ENCODE results near the gene KIF5A. TPM values are rescaled to one million over a fixed set of nuclear protein-coding genes. Genes with fewer than 3 reads are reported as not detected.
A peak's percentile ranks its signal among the peaks of the same experiment; 100 is the strongest.

The KIF5A gene
- total and polyA plus RNA-seq, 2 of the 13 experiments (the other 11 are each of a cell fraction or from before 2014, with no cell fraction given) = 1.6 to 11.9 TPM

GRCh38 chr12:57632073-57632957, 82.5 kb downstream of the KIF5A start (continued):
- TF ChIP-seq SNAI1 (CRISPR knock-in tag; IDR thresholded peaks at IDR 0.05; ENCODE audit: borderline replicate concordance) (no peak), HES4 (CRISPR knock-in tag; IDR thresholded peaks at IDR 0.05; ENCODE audit: borderline replicate concordance) (no peak), SP4 (CRISPR knock-in tag; IDR thresholded peaks at IDR 0.05) (no peak), AGO2 (optimal IDR thresholded peaks at IDR 0.05; ENCODE audit: low read depth, low read length) (peak; percentile 8), KDM2A (CRISPR knock-in tag; IDR thresholded peaks at IDR 0.05; ENCODE audit: borderline replicate concordance, low read depth) (no peak; the same call in 1 of the 2 replicates), PTBP1 (IDR thresholded peaks at IDR 0.05; ENCODE audit: low read depth, low read length, poor library complexity, severe bottlenecking) (no peak), ZNF879 (CRISPR knock-in tag; IDR thresholded peaks at IDR 0.05) (no peak), ZNF260 (CRISPR knock-in tag; IDR thresholded peaks at IDR 0.05; ENCODE audit: borderline replicate concordance, low read depth) (no peak), ZNF280D (CRISPR knock-in tag; IDR thresholded peaks at IDR 0.05) (no peak), ZNF678 (CRISPR knock-in tag; IDR thresholded peaks at IDR 0.05) (no peak), SAP130 (CRISPR knock-in tag; IDR thresholded peaks at IDR 0.05; ENCODE audit: low read depth) (0 out of 2 replicates have a peak, but pooled peaks have one; percentile 32), SATB2 (CRISPR knock-in tag; IDR thresholded peaks at IDR 0.05) (no peak), ZNF234 (CRISPR knock-in tag; conservative IDR thresholded peaks at IDR 0.05) (no peak), FIP1L1 (IDR thresholded peaks at IDR 0.05; ENCODE audit: borderline replicate concordance, insufficient read depth, low read depth, low read length) (no peak), TEAD3 (CRISPR knock-in tag; optimal IDR thresholded peaks at IDR 0.05; ENCODE audit: borderline replicate concordance) (no peak), JARID2 (CRISPR knock-in tag; IDR thresholded peaks at IDR 0.05; ENCODE audit: insufficient replicate concordance) (no peak), ZBTB8A (CRISPR knock-in tag; IDR thresholded peaks at IDR 0.05; ENCODE audit: borderline replicate concordance, low read depth) (no peak), TCF7 (IDR thresholded peaks at IDR 0.05; ENCODE audit: low read depth) (no peak), ZNF660 (CRISPR knock-in tag; IDR thresholded peaks at IDR 0.05; ENCODE audit: borderline replicate concordance, low read depth) (no peak), U2AF2 (IDR thresholded peaks at IDR 0.05; ENCODE audit: low read depth, low read length) (no peak; the same call in 1 of the 2 replicates), ZIK1 (CRISPR knock-in tag; IDR thresholded peaks at IDR 0.05; ENCODE audit: borderline replicate concordance, low read depth) (no peak)
- TF ChIP-seq, protein P1, sequence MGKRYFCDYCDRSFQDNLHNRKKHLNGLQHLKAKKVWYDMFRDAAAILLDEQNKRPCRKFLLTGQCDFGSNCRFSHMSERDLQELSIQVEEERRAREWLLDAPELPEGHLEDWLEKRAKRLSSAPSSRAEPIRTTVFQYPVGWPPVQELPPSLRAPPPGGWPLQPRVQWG (CRISPR knock-in tag; IDR thresholded peaks at IDR 0.05; ENCODE audit: borderline replicate concordance, low read depth) = no peak
- TF ChIP-seq, protein P2, sequence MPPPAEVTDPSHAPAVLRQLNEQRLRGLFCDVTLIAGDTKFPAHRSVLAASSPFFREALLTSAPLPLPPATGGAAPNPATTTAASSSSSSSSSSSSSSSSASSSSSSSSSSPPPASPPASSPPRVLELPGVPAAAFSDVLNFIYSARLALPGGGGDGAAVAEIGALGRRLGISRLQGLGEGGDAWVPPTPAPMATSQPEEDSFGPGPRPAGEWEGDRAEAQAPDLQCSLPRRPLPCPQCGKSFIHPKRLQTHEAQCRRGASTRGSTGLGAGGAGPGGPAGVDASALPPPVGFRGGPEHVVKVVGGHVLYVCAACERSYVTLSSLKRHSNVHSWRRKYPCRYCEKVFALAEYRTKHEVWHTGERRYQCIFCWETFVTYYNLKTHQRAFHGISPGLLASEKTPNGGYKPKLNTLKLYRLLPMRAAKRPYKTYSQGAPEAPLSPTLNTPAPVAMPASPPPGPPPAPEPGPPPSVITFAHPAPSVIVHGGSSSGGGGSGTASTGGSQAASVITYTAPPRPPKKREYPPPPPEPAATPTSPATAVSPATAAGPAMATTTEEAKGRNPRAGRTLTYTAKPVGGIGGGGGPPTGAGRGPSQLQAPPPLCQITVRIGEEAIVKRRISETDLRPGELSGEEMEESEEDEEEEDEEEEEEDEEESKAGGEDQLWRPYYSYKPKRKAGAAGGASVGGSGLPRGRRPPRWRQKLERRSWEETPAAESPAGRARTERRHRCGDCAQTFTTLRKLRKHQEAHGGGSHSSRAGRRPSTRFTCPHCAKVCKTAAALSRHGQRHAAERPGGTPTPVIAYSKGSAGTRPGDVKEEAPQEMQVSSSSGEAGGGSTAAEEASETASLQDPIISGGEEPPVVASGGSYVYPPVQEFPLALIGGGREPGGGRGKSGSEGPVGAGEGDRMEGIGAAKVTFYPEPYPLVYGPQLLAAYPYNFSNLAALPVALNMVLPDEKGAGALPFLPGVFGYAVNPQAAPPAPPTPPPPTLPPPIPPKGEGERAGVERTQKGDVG (CRISPR knock-in tag; IDR thresholded peaks at IDR 0.05; ENCODE audit: borderline replicate concordance) = no peak
